Esophagus squamous epithelium (tissue), 5 donors: ENCODE data around the gene EIF3K. TPM values are rescaled to one million over a fixed set of nuclear protein-coding genes. Genes with fewer than 3 reads are reported as not detected.
A peak's percentile ranks its signal among the peaks of the same experiment; 100 is the strongest.
"Not testable (repeated sequence)": the region's sequence is repeated elsewhere in the genome, so short reads cannot be mapped to it uniquely, and the experiment has no call there.

Experiments used
- DNase-seq: peaks from one replicate; lab custom pipeline; 2025; lab: John Stamatoyannopoulos, UW
- H3K27ac ChIP-seq, 4 donors: fragments of 200-600 bp; sonication (generic); one replicate each; pipeline ENCODE4 v1.5.1; 2016 to 2019; ENCODE audit warnings: mild to moderate bottlenecking in 1 of 4
- H3K27me3 ChIP-seq, 4 donors: fragments of 200-600 bp; sonication (generic); 1 replicate in 3 of 4; 2 replicates in 1 of 4; pipeline versions ENCODE4 v1.5.1 to v1.6.0; 2017 to 2021; ENCODE audit warnings: antibody characterized with exemption in 1 of 4
- H3K36me3 ChIP-seq, 3 donors: fragments of 200-600 bp; sonication (generic); one replicate each; pipeline ENCODE4 v1.5.1; 2016 to 2019
- H3K4me1 ChIP-seq, 3 donors: fragments of 200-600 bp; sonication (generic); one replicate each; pipeline ENCODE4 v1.5.1; 2017 to 2019
- H3K4me3 ChIP-seq, 4 donors: fragments of 200-600 bp; sonication (generic); 1 replicate in 3 of 4; 2 replicates in 1 of 4; pipeline ENCODE4 v1.5.1; 2016 to 2019; ENCODE audit warnings: mild to moderate bottlenecking in 2 of 4, moderate library complexity in 1 of 4
- H3K9me3 ChIP-seq, 3 donors: fragments of 200-600 bp; sonication (generic); one replicate each; pipeline ENCODE4 v1.5.1; 2016 to 2019
- CTCF ChIP-seq, 6 experiments: fragments of 450-650 bp in 4 of 6; fragments of 200-600 bp in 2 of 6; sonication (generic) in 2 of 6; IDR thresholded peaks; one replicate each; pipeline ENCODE4 v1.5.1; 2016 to 2019; ENCODE audit warnings: antibody characterized with exemption in 6 of 6, mild to moderate bottlenecking in 4 of 6, moderate library complexity in 4 of 6
- POLR2A ChIP-seq, 4 donors: fragments of 450-650 bp; IDR thresholded peaks; one replicate each; pipeline ENCODE4 v1.6.1; 2017; ENCODE audit warnings: antibody characterized with exemption in 4 of 4, mild to moderate bottlenecking in 4 of 4, moderate library complexity in 3 of 4
- WGBS, 2 donors: methylation state at CpG; one replicate each; pipeline ENCODE4 v1.1.5; 2018; 5-methylcytosine and 5-hydroxymethylcytosine counted together
- intact Hi-C: fragments of 100-400 bp; cut with DNase I; formaldehyde crosslinking; loops from one replicate; pipeline ENCODE4 v1.15.0; 2022
- total RNA-seq, 4 donors: library from RNA; depleted of rRNA; stranded (reverse); fragments of >200 nt; gene quantifications; one replicate each; pipeline ENCODE4 v1.1.0, GENCODE V29; 2016
- donor health status: DM: yes; HTN: yes; CAD: no.

The EIF3K gene
- total RNA-seq, 4 donors from 2014 or later: 437 to 578 (median 516) TPM

GRCh38 chr19:38592940-38593339 is 26.0 kb upstream of the EIF3K start:
- peaks cover 0 to under 1% (median 0%) of the 10 kb centered on the region in 3 donors for H3K36me3 ChIP-seq
- H3K27ac ChIP-seq: no peak overlapping the region
- peaks cover 5 to 14% (median 5%) of the 10 kb centered on the region in 3 donors for H3K4me1 ChIP-seq
- no peak for DNase-seq
- H3K9me3 ChIP-seq: no peaks in the 10 kb centered on the region
- WGBS, 2 donors: 75 to 76% methylated on average over 5 to 6 of the region's 6 CpGs
- peaks cover 0 to 25% (median 0%) of the 10 kb centered on the region in 4 donors for H3K27me3 ChIP-seq
- H3K4me3 ChIP-seq: no peak overlapping the region
- TF ChIP-seq CTCF (IDR thresholded peaks at IDR 0.05) (no peak), POLR2A (IDR thresholded peaks at IDR 0.05) (no peak)
- intact Hi-C loops: no loop called here

GRCh38 chr19:38596057-38596981 is 22.7 kb upstream of the EIF3K start:
- Histone ChIP-seq H3K27ac (peak overlapping the region in 2 of 4 donors; percentile 15 to 31), H3K9me3 (no peaks in the 10 kb centered on the region), H3K36me3 (no peaks in the 10 kb centered on the region), H3K4me3 (peak overlapping the region in 3 of 4 donors; percentile 12 to 52 (median 29)), H3K4me1 (peaks cover 5 to 14% (median 5%) of the 10 kb centered on the region in 3 donors), H3K27me3 (peaks cover 0 to 21% (median 0%) of the 10 kb centered on the region in 4 donors)
- DNase-seq: no peak
- WGBS, 2 donors: 21 to 26% methylated on average over 11 to 20 of the region's 55 CpGs
- no peak for TF ChIP-seq POLR2A (IDR thresholded peaks at IDR 0.05)
- no peak for TF ChIP-seq CTCF (IDR thresholded peaks at IDR 0.05)
- intact Hi-C loops: no loop called here

- Histone ChIP-seq H3K36me3 (no peaks in the 10 kb centered on the region), H3K4me3 (no peak overlapping the region), H3K9me3 (no peaks in the 10 kb centered on the region), H3K27ac (no peak overlapping the region), H3K27me3 (peaks cover 0 to 21% (median 0%) of the 10 kb centered on the region in 4 donors), H3K4me1 (peaks cover 5 to 14% (median 5%) of the 10 kb centered on the region in 3 donors)
- no peak for TF ChIP-seq POLR2A (IDR thresholded peaks at IDR 0.05)
- no peak for TF ChIP-seq CTCF (IDR thresholded peaks at IDR 0.05)
- intact Hi-C loops: no loop called here
- 81 to 86% methylated on average over 10 of the region's 11 CpGs for WGBS, 2 donors
- no peak for DNase-seq
Observed at GRCh38 chr19:38597075-38597474, 21.9 kb upstream of the EIF3K start.

GRCh38 chr19:38599722-38600121 is 19.3 kb upstream of the EIF3K start:
- no peak for DNase-seq
- peaks cover 0 to 9% (median 0%) of the 10 kb centered on the region in 4 donors for H3K27me3 ChIP-seq
- H3K9me3 ChIP-seq: no peaks in the 10 kb centered on the region
- H3K4me1 ChIP-seq: peaks cover 5 to 14% (median 5%) of the 10 kb centered on the region in 3 donors
- WGBS, 2 donors: 88 to 90% methylated on average over 10 to 11 of the region's 11 CpGs
- H3K4me3 ChIP-seq: no peak overlapping the region
- H3K36me3 ChIP-seq: no peaks in the 10 kb centered on the region
- no peak for TF ChIP-seq POLR2A (IDR thresholded peaks at IDR 0.05)
- TF ChIP-seq CTCF (IDR thresholded peaks at IDR 0.05): no peak
- intact Hi-C loops: no loop called here
- no peak overlapping the region for H3K27ac ChIP-seq

GRCh38 chr19:38602856-38603255 is 16.1 kb upstream of the EIF3K start:
- H3K4me1 ChIP-seq, H3K27ac ChIP-seq, H3K36me3 ChIP-seq, H3K27me3 ChIP-seq, DNase-seq, H3K9me3 ChIP-seq, intact Hi-C loops, H3K4me3 ChIP-seq: not testable (repeated sequence)
- WGBS, 2 donors: 90 to 96% methylated on average over 5 of the region's 5 CpGs
